Astrocyte of the spinal cord (primary cell): ENCODE data around the gene P2RY6.

ENCODE experiments used
- DNase-seq: peaks from one replicate; pipeline ENCODE4 v3.0.0; 2011; ENCODE audit warnings: low read depth, low spot score
- H3K4me3 ChIP-seq: 2 replicates; pipeline ENCODE4 v1.5.1; 2011; ENCODE audit warnings: low read depth, mild to moderate bottlenecking, low read length, moderate library complexity
- in situ Hi-C: cut with HindIII; loops from 2 replicates; pipeline ENCODE4 v1.10.0; 2017; ENCODE audit warnings: low sequenced_read_pairs
- TF ChIP-seq, protein P1 (sequence below): IDR thresholded peaks from 2 replicates; pipeline ENCODE4 v1.5.1; 2012; ENCODE audit warnings: low read depth, mild to moderate bottlenecking, low read length, inconsistent platforms

P2RY6 gene

DNA sequence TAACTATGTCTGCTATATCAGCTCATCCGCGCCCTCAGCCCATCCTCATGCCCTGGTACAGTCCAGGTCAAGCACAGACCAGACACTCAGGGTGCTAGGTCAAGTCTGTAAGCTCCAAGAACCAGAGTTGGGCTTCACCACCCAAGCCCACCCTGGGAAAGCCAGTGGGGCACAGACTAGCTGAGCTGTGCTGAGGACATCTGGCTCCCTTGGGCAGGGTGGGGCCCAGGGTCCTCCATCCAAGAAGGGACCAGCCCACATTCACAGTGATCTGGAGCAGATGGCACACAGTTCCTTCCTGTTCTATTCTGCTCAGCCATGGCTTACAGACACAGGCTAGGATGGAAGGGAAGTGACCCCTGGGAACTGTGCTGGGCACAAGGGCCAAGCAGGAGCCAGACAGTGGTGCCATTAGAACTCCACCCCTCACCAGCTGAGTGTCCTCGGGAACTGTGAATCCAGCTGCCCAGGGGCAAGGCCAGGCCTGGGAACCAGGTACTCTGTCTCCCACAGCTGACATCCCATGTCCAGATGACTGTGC is 9.1 kb downstream of the P2RY6 start:
- TF ChIP-seq, protein P1, sequence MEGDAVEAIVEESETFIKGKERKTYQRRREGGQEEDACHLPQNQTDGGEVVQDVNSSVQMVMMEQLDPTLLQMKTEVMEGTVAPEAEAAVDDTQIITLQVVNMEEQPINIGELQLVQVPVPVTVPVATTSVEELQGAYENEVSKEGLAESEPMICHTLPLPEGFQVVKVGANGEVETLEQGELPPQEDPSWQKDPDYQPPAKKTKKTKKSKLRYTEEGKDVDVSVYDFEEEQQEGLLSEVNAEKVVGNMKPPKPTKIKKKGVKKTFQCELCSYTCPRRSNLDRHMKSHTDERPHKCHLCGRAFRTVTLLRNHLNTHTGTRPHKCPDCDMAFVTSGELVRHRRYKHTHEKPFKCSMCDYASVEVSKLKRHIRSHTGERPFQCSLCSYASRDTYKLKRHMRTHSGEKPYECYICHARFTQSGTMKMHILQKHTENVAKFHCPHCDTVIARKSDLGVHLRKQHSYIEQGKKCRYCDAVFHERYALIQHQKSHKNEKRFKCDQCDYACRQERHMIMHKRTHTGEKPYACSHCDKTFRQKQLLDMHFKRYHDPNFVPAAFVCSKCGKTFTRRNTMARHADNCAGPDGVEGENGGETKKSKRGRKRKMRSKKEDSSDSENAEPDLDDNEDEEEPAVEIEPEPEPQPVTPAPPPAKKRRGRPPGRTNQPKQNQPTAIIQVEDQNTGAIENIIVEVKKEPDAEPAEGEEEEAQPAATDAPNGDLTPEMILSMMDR: no peak
- DNase-seq: no peak
- H3K4me3 ChIP-seq: no peak overlapping the region
- in situ Hi-C loops: no loop called here

GRCh38 chr11:73281796-73282660 is 9.9 kb downstream of the P2RY6 start:
- TF ChIP-seq, protein P1: no peak
- H3K4me3 ChIP-seq: no peak overlapping the region
- DNase-seq: no peak
- in situ Hi-C loops: no loop called here

DNA sequence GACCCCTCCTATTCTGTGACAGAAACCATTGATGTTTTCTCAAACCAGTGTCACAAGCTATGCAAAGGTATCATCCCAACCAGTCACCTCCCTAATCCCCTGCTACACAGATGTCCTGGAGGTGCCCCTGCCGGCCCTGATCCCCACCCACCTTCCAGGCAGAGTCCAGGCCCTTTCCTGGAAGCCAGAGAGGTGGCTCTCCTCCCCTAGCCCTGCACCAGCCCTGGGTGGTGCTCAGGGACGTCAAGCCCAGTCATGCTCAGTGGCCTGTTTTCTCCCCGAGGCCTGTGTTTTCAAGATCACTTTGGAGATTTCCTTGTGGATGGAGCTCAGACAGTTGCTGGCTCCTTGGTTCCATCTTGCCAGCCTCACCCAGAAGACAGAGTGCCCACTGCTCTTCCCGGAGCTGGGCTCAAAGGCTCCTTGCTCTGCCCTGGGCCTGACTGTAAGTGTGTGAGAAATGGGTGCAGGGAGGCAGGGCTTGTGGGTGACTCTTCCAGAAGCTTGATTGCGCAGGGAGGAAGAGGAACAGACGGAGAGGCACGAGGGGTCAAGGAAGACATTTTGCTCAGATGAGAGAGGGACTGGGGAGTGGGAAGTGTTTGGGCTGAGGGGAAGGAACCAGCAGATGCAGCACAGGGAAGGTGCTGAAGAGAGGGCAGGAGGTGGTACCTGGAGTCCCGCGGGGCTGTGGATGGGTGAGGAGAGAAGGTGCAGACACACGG is 11.3 kb downstream of the P2RY6 start:
- in situ Hi-C loops: no loop called here
- no peak for DNase-seq
- TF ChIP-seq, protein P1: no peak
- no peak overlapping the region for H3K4me3 ChIP-seq

- DNase-seq: no peak
- in situ Hi-C loops: no loop called here
- TF ChIP-seq, protein P1: no peak
- H3K4me3 ChIP-seq: no peak overlapping the region
These were observed 12.0 kb downstream of the P2RY6 start for GRCh38 chr11:73284106-73284505.

- no peak overlapping the region for H3K4me3 ChIP-seq
- in situ Hi-C loops: no loop called here
- no peak for DNase-seq
- TF ChIP-seq, protein P1: no peak
These were observed 13.6 kb downstream of the P2RY6 start for GRCh38 chr11:73285721-73286120.

GRCh38 chr11:73286240-73286810 is 14.2 kb downstream of the P2RY6 start:
- no peak for DNase-seq
- TF ChIP-seq, protein P1: no peak
- no peak overlapping the region for H3K4me3 ChIP-seq
- in situ Hi-C loops: no loop called here
